ENCODE data around the gene TRIM32.

DNA sequence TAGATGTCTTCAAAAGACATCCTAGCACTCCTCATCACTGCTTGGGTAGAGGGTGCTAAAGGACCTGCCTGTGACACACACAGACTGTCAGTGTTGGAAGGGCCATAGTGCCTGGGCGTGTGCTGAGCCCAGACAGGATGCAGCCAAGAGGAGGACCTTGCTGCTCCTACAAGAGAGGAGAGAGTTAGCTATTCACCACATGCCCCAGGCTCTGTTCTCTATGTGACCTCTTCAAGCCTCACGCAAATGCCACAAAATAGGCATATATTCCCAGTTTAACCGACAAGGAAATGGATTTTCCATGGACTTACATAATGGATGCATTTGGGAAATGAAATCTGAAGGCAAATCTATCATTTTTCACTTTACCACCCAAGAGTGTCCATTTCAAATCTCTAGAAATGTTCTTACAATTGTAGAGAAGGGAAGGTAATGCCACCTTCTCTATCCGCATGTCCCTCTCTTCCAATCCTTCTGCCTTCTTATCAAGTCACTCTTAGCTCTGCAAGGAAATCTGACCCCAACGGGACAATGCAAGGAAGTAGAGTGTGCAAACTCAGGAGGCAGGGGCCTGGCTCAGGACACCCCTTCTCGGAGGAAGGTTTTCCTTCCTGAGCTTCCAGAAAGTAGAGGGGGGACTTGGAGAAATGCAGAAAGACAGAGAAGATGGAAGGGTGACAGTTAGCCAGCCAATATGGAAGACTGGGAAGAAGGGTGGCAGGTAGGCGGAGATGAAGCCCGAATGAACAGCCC lies 49.5 kb downstream of the TRIM32 start:
- TF ChIP-seq EZH2phosphoT487 (IDR thresholded peaks at IDR 0.05; ENCODE audit: borderline replicate concordance, low read depth) (no peak), SIN3A (IDR thresholded peaks at IDR 0.05; ENCODE audit: borderline replicate concordance, low read depth, low read length) (no peak), NFIC (IDR thresholded peaks at IDR 0.05; ENCODE audit: borderline replicate concordance) (no peak), RAD21 (IDR thresholded peaks at IDR 0.05; ENCODE audit: low read length) (no peak), TCF12 (IDR thresholded peaks at IDR 0.05) (no peak), SMC3 (IDR thresholded peaks at IDR 0.05; ENCODE audit: low read depth, low read length) (no peak), RCOR1 (IDR thresholded peaks at IDR 0.05; ENCODE audit: low read length) (no peak)
- TF ChIP-seq, protein P1, sequence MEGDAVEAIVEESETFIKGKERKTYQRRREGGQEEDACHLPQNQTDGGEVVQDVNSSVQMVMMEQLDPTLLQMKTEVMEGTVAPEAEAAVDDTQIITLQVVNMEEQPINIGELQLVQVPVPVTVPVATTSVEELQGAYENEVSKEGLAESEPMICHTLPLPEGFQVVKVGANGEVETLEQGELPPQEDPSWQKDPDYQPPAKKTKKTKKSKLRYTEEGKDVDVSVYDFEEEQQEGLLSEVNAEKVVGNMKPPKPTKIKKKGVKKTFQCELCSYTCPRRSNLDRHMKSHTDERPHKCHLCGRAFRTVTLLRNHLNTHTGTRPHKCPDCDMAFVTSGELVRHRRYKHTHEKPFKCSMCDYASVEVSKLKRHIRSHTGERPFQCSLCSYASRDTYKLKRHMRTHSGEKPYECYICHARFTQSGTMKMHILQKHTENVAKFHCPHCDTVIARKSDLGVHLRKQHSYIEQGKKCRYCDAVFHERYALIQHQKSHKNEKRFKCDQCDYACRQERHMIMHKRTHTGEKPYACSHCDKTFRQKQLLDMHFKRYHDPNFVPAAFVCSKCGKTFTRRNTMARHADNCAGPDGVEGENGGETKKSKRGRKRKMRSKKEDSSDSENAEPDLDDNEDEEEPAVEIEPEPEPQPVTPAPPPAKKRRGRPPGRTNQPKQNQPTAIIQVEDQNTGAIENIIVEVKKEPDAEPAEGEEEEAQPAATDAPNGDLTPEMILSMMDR (IDR thresholded peaks at IDR 0.05): no peak
- TF ChIP-seq, protein P2, sequence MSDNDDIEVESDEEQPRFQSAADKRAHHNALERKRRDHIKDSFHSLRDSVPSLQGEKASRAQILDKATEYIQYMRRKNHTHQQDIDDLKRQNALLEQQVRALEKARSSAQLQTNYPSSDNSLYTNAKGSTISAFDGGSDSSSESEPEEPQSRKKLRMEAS (IDR thresholded peaks at IDR 0.05; ENCODE audit: low read depth): no peak
- TF ChIP-seq, protein P3, sequence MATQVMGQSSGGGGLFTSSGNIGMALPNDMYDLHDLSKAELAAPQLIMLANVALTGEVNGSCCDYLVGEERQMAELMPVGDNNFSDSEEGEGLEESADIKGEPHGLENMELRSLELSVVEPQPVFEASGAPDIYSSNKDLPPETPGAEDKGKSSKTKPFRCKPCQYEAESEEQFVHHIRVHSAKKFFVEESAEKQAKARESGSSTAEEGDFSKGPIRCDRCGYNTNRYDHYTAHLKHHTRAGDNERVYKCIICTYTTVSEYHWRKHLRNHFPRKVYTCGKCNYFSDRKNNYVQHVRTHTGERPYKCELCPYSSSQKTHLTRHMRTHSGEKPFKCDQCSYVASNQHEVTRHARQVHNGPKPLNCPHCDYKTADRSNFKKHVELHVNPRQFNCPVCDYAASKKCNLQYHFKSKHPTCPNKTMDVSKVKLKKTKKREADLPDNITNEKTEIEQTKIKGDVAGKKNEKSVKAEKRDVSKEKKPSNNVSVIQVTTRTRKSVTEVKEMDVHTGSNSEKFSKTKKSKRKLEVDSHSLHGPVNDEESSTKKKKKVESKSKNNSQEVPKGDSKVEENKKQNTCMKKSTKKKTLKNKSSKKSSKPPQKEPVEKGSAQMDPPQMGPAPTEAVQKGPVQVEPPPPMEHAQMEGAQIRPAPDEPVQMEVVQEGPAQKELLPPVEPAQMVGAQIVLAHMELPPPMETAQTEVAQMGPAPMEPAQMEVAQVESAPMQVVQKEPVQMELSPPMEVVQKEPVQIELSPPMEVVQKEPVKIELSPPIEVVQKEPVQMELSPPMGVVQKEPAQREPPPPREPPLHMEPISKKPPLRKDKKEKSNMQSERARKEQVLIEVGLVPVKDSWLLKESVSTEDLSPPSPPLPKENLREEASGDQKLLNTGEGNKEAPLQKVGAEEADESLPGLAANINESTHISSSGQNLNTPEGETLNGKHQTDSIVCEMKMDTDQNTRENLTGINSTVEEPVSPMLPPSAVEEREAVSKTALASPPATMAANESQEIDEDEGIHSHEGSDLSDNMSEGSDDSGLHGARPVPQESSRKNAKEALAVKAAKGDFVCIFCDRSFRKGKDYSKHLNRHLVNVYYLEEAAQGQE (IDR thresholded peaks at IDR 0.05; ENCODE audit: low read depth, low read length): no peak
- TF ChIP-seq, protein P4, sequence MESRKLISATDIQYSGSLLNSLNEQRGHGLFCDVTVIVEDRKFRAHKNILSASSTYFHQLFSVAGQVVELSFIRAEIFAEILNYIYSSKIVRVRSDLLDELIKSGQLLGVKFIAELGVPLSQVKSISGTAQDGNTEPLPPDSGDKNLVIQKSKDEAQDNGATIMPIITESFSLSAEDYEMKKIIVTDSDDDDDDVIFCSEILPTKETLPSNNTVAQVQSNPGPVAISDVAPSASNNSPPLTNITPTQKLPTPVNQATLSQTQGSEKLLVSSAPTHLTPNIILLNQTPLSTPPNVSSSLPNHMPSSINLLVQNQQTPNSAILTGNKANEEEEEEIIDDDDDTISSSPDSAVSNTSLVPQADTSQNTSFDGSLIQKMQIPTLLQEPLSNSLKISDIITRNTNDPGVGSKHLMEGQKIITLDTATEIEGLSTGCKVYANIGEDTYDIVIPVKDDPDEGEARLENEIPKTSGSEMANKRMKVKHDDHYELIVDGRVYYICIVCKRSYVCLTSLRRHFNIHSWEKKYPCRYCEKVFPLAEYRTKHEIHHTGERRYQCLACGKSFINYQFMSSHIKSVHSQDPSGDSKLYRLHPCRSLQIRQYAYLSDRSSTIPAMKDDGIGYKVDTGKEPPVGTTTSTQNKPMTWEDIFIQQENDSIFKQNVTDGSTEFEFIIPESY (IDR thresholded peaks at IDR 0.05; ENCODE audit: borderline replicate concordance, low read depth): no peak
